ENCODE measurements around the gene MTUS2. TPM values are rescaled to one million over a fixed set of nuclear protein-coding genes. Genes with fewer than 3 reads are reported as not detected.

The MTUS2 gene
- total and polyA plus RNA-seq, 2 of the 8 experiments (the other 6 are each of a cell fraction or from before 2014, with no cell fraction given), result 0.18 to 0.80 TPM

DNA sequence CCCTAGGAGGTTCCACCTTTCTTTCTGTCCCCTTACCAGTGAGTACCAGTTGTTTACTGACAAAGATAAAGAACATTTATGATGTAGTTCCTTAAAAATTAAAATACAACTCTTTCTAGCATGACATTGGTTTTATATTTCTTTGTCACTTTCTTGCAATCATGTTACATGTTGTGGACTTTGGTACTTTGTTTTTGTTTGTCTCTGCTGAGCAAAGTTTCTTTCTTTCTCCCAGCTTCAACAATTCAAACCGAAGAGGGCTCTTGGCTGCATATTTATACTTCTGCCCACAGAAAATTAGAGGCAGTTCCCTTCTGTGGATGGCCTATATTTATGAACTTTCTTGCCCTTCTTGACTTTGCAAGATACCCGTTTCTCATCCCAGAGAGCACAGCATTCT lies 201.2 kb downstream of the MTUS2 start (continued):
- TF ChIP-seq JUN (IDR thresholded peaks at IDR 0.05; ENCODE audit: low read depth, low read length) (no peak), CBX5 (IDR thresholded peaks at IDR 0.05; ENCODE audit: low read depth, low read length) (no peak)
